Measurements from ENCODE around the gene HOXA7.

HOXA7 gene

GRCh38 chr7:27152816-27153442, 3.5 kb downstream of the HOXA7 start:
- no peak overlapping the region for H3K4me3 ChIP-seq (ENCODE audit: insufficient read length, low read depth)
- TF ChIP-seq ZNF274 (IDR thresholded peaks at IDR 0.05; ENCODE audit: low read depth, low read length) (no peak), SUZ12 (IDR thresholded peaks at IDR 0.05; ENCODE audit: extremely low read depth, insufficient read depth, insufficient read length) (no peak), YY1 (IDR thresholded peaks at IDR 0.05; ENCODE audit: insufficient read depth, insufficient read length) (no peak)
- peaks cover 3% of the 10 kb centered on the region for H3K4me1 ChIP-seq (ENCODE audit: insufficient read depth, insufficient read length)
- H3K9ac ChIP-seq (ENCODE audit: insufficient read length, low read depth), result no peak overlapping the region
- no peaks in the 10 kb centered on the region for H3K36me3 ChIP-seq (ENCODE audit: insufficient read depth, insufficient read length, low read length)
- H3K9me3 ChIP-seq (ENCODE audit: insufficient read depth, low read length), result peaks cover 10% of the 10 kb centered on the region
- DNase-seq (ENCODE audit: low read depth, low spot score), result no peak
- peaks cover 100% of the 10 kb centered on the region for H3K27me3 ChIP-seq (ENCODE audit: insufficient read depth, insufficient read length)

GRCh38 chr7:27151931-27152815, 4.3 kb downstream of the HOXA7 start, which contains the start of gene HOXA3:
Gene HOXA3, minus strand, starts transcription at chr7:27152583. Its CDS starts 41,943 bp downstream, at chr7:27110640.
- H3K27me3 ChIP-seq (ENCODE audit: insufficient read depth, insufficient read length), result peaks cover 100% of the 10 kb centered on the region
- H3K4me3 ChIP-seq (ENCODE audit: insufficient read length, low read depth), result peak within 1 kb of the TSS; percentile 42
- H3K36me3 ChIP-seq (ENCODE audit: insufficient read depth, insufficient read length, low read length), result no peaks in the 10 kb centered on the region
- peaks cover 3% of the 10 kb centered on the region for H3K9me3 ChIP-seq (ENCODE audit: insufficient read depth, low read length)
- H3K4me1 ChIP-seq (ENCODE audit: insufficient read depth, insufficient read length), result peaks cover 3% of the 10 kb centered on the region
- TF ChIP-seq SUZ12 (IDR thresholded peaks at IDR 0.05; ENCODE audit: extremely low read depth, insufficient read depth, insufficient read length) (no peak), ZNF274 (IDR thresholded peaks at IDR 0.05; ENCODE audit: low read depth, low read length) (no peak), YY1 (IDR thresholded peaks at IDR 0.05; ENCODE audit: insufficient read depth, insufficient read length) (no peak)
- DNase-seq (ENCODE audit: low read depth, low spot score), result no peak
- no peak within 1 kb of the TSS for H3K9ac ChIP-seq (ENCODE audit: insufficient read length, low read depth)

GRCh38 chr7:27151341-27151930, 5.0 kb downstream of the HOXA7 start:
- TF ChIP-seq YY1 (IDR thresholded peaks at IDR 0.05; ENCODE audit: insufficient read depth, insufficient read length), result no peak
- TF ChIP-seq SUZ12 (IDR thresholded peaks at IDR 0.05; ENCODE audit: extremely low read depth, insufficient read depth, insufficient read length), result no peak
- no peak for TF ChIP-seq ZNF274 (IDR thresholded peaks at IDR 0.05; ENCODE audit: low read depth, low read length)
- no peaks in the 10 kb centered on the region for H3K36me3 ChIP-seq (ENCODE audit: insufficient read depth, insufficient read length, low read length)
- H3K4me1 ChIP-seq (ENCODE audit: insufficient read depth, insufficient read length), result peaks cover 3% of the 10 kb centered on the region
- no peaks in the 10 kb centered on the region; the same call in 1 of the 2 replicates for H3K9me3 ChIP-seq (ENCODE audit: insufficient read depth, low read length)
- no peak for DNase-seq (ENCODE audit: low read depth, low spot score)
- H3K9ac ChIP-seq (ENCODE audit: insufficient read length, low read depth), result peak overlapping the region; percentile 12
- H3K27me3 ChIP-seq (ENCODE audit: insufficient read depth, insufficient read length), result peaks cover 100% of the 10 kb centered on the region
- H3K4me3 ChIP-seq (ENCODE audit: insufficient read length, low read depth), result peak overlapping the region; percentile 42

GRCh38 chr7:27150568-27151340, 5.7 kb downstream of the HOXA7 start:
- no peaks in the 10 kb centered on the region; the same call in 1 of the 2 replicates for H3K9me3 ChIP-seq (ENCODE audit: insufficient read depth, low read length)
- peaks cover 3% of the 10 kb centered on the region for H3K4me1 ChIP-seq (ENCODE audit: insufficient read depth, insufficient read length)
- peak overlapping the region; percentile 42 for H3K4me3 ChIP-seq (ENCODE audit: insufficient read length, low read depth)
- peaks cover 100% of the 10 kb centered on the region for H3K27me3 ChIP-seq (ENCODE audit: insufficient read depth, insufficient read length)
- H3K9ac ChIP-seq (ENCODE audit: insufficient read length, low read depth), result peak overlapping the region; percentile 12
- TF ChIP-seq SUZ12 (IDR thresholded peaks at IDR 0.05; ENCODE audit: extremely low read depth, insufficient read depth, insufficient read length) (no peak), ZNF274 (IDR thresholded peaks at IDR 0.05; ENCODE audit: low read depth, low read length) (no peak), YY1 (IDR thresholded peaks at IDR 0.05; ENCODE audit: insufficient read depth, insufficient read length) (no peak)
- no peak for DNase-seq (ENCODE audit: low read depth, low spot score)
- H3K36me3 ChIP-seq (ENCODE audit: insufficient read depth, insufficient read length, low read length), result no peaks in the 10 kb centered on the region

- Histone ChIP-seq H3K4me1 (ENCODE audit: insufficient read depth, insufficient read length) (peaks cover 3% of the 10 kb centered on the region), H3K4me3 (ENCODE audit: insufficient read length, low read depth) (peak overlapping the region; percentile 42), H3K9me3 (ENCODE audit: insufficient read depth, low read length) (no peaks in the 10 kb centered on the region; the same call in 1 of the 2 replicates), H3K36me3 (ENCODE audit: insufficient read depth, insufficient read length, low read length) (no peaks in the 10 kb centered on the region), H3K9ac (ENCODE audit: insufficient read length, low read depth) (peak overlapping the region; percentile 12), H3K27me3 (ENCODE audit: insufficient read depth, insufficient read length) (peaks cover 100% of the 10 kb centered on the region)
- no peak for DNase-seq (ENCODE audit: low read depth, low spot score)
- no peak for TF ChIP-seq SUZ12 (IDR thresholded peaks at IDR 0.05; ENCODE audit: extremely low read depth, insufficient read depth, insufficient read length)
- TF ChIP-seq YY1 (IDR thresholded peaks at IDR 0.05; ENCODE audit: insufficient read depth, insufficient read length), result no peak
- TF ChIP-seq ZNF274 (IDR thresholded peaks at IDR 0.05; ENCODE audit: low read depth, low read length), result no peak
Observed at GRCh38 chr7:27149842-27150567, 6.5 kb downstream of the HOXA7 start.

Data from NT2/D1 (cell line).